Esophagus squamous epithelium (tissue), 5 donors: ENCODE measurements around the gene CCDC50. TPM values are rescaled to one million over a fixed set of nuclear protein-coding genes. Genes with fewer than 3 reads are reported as not detected.

ENCODE experiments used
- DNase-seq: peaks from one replicate; lab custom pipeline; 2025; lab: John Stamatoyannopoulos, UW
- H3K27ac ChIP-seq, 4 donors: fragments of 200-600 bp; sonication (generic); one replicate each; pipeline ENCODE4 v1.5.1; 2016 to 2019; ENCODE audit warnings: mild to moderate bottlenecking in 1 of 4
- H3K27me3 ChIP-seq, 4 donors: fragments of 200-600 bp; sonication (generic); 1 replicate in 3 of 4; 2 replicates in 1 of 4; pipeline versions ENCODE4 v1.5.1 to v1.6.0; 2017 to 2021; ENCODE audit warnings: antibody characterized with exemption in 1 of 4
- H3K36me3 ChIP-seq, 3 donors: fragments of 200-600 bp; sonication (generic); one replicate each; pipeline ENCODE4 v1.5.1; 2016 to 2019
- H3K4me1 ChIP-seq, 3 donors: fragments of 200-600 bp; sonication (generic); one replicate each; pipeline ENCODE4 v1.5.1; 2017 to 2019
- H3K4me3 ChIP-seq, 4 donors: fragments of 200-600 bp; sonication (generic); 1 replicate in 3 of 4; 2 replicates in 1 of 4; pipeline ENCODE4 v1.5.1; 2016 to 2019; ENCODE audit warnings: mild to moderate bottlenecking in 2 of 4, moderate library complexity in 1 of 4
- H3K9me3 ChIP-seq, 3 donors: fragments of 200-600 bp; sonication (generic); one replicate each; pipeline ENCODE4 v1.5.1; 2016 to 2019
- POLR2A ChIP-seq, 4 donors: fragments of 450-650 bp; IDR thresholded peaks; one replicate each; pipeline ENCODE4 v1.6.1; 2017; ENCODE audit warnings: antibody characterized with exemption in 4 of 4, mild to moderate bottlenecking in 4 of 4, moderate library complexity in 3 of 4
- WGBS, 2 donors: methylation state at CpG; one replicate each; pipeline ENCODE4 v1.1.5; 2018; 5-methylcytosine and 5-hydroxymethylcytosine counted together
- intact Hi-C: fragments of 100-400 bp; cut with DNase I; formaldehyde crosslinking; loops from one replicate; pipeline ENCODE4 v1.15.0; 2022
- total RNA-seq, 4 donors: library from RNA; depleted of rRNA; stranded (reverse); fragments of >200 nt; gene quantifications; one replicate each; pipeline ENCODE4 v1.1.0, GENCODE V29; 2016
- TF ChIP-seq, protein P1 (sequence below), 6 experiments: fragments of 450-650 bp in 4 of 6; fragments of 200-600 bp in 2 of 6; sonication (generic) in 2 of 6; IDR thresholded peaks; one replicate each; pipeline ENCODE4 v1.5.1; 2016 to 2019; ENCODE audit warnings: antibody characterized with exemption in 6 of 6, mild to moderate bottlenecking in 4 of 6, moderate library complexity in 4 of 6
- donor health status: DM: yes; HTN: yes; CAD: no.

Gene CCDC50
- total RNA-seq, 4 donors from 2014 or later, result 12.7 to 56.6 (median 30.5) TPM

DNA sequence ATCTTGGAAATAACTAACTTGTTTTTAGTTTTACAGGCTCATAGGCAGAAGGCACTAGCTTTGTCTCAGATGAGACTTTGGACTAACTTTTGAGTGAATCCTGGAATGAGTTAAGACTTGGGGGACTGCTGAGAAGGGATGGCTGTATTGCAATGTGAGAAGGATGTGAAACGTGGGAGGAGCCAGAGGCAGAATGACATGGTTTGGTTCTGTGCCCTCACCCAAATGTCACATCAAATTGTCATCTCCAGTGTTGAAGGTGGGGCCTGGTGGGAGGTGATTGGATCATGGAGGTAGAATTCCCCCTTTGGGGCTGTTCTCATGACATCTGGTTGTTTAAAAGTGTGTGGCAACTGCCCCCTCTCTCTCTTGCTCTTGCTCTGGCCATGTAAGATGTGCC, 28.8 kb upstream of the CCDC50 start:
- H3K36me3 ChIP-seq, result no peaks in the 10 kb centered on the region
- TF ChIP-seq POLR2A (IDR thresholded peaks at IDR 0.05), result no peak
- TF ChIP-seq, protein P1, sequence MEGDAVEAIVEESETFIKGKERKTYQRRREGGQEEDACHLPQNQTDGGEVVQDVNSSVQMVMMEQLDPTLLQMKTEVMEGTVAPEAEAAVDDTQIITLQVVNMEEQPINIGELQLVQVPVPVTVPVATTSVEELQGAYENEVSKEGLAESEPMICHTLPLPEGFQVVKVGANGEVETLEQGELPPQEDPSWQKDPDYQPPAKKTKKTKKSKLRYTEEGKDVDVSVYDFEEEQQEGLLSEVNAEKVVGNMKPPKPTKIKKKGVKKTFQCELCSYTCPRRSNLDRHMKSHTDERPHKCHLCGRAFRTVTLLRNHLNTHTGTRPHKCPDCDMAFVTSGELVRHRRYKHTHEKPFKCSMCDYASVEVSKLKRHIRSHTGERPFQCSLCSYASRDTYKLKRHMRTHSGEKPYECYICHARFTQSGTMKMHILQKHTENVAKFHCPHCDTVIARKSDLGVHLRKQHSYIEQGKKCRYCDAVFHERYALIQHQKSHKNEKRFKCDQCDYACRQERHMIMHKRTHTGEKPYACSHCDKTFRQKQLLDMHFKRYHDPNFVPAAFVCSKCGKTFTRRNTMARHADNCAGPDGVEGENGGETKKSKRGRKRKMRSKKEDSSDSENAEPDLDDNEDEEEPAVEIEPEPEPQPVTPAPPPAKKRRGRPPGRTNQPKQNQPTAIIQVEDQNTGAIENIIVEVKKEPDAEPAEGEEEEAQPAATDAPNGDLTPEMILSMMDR (IDR thresholded peaks at IDR 0.05), result no peak
- DNase-seq, result no peak
- H3K27ac ChIP-seq, result no peak overlapping the region
- intact Hi-C loops, result no loop called here
- H3K4me3 ChIP-seq, result no peak overlapping the region
- H3K4me1 ChIP-seq, result no peaks in the 10 kb centered on the region
- 60 to 100% methylated on average over 1 of the region's 1 CpG for WGBS, 2 donors
- H3K9me3 ChIP-seq, result no peaks in the 10 kb centered on the region
- no peaks in the 10 kb centered on the region for H3K27me3 ChIP-seq

DNA sequence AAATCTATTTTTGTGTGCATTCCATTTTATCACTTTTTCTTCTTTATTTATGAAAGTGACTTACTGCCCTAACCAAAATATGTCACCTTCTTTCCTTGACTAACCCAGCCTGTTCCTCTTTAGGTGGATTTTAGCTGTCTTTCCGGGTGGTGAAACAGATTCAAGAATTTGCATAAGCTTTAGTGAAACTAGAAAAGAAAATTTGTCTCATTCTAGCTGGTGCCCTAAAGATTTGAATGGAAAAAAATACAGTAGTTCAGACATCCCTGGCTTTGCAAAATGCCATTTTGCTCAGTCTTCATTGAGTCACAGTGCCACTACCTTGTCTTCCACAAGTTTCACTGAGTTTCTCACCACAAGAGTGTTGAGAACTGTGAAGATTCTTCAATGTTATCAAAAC, 28.2 kb upstream of the CCDC50 start:
- no peaks in the 10 kb centered on the region for H3K36me3 ChIP-seq
- H3K4me1 ChIP-seq, result no peaks in the 10 kb centered on the region
- WGBS, 2 donors, result 73 to 75% methylated on average over 1 of the region's 1 CpG
- TF ChIP-seq, protein P1 (IDR thresholded peaks at IDR 0.05), result no peak
- no peak for TF ChIP-seq POLR2A (IDR thresholded peaks at IDR 0.05)
- no peak overlapping the region for H3K4me3 ChIP-seq
- no peak overlapping the region for H3K27ac ChIP-seq
- intact Hi-C loops, result no loop called here
- no peaks in the 10 kb centered on the region for H3K9me3 ChIP-seq
- DNase-seq, result no peak
- no peaks in the 10 kb centered on the region for H3K27me3 ChIP-seq

DNA sequence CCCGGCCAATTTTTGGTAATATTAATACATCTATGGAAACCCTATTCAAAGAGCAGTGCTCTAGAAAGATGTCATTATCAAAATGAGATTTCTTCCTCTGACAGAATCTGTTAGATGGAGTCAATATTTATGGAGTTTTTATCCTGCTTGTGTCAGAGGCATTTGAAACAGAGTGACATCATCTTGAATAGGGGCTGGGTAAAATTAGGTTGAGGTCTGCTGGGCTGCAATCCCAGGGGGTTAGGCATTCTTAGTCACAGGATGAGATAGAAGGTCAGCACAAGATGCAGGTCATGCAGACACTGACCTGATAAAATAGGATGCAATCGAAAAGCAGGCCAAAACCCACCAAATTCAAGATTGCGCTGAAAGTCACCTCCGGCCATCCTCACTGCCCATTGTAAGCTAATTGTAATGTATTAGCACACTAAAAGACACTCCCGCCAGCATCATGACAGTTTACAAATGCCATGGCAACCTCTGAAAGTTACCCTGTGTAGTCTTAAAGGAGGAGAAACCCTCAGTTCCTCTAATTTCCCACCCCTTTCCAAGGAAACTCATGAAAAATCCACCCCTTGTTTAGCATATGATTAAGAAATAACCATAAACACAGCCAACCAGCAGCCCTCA, 27.3 kb upstream of the CCDC50 start:
- intact Hi-C loops, result no loop called here
- H3K27me3 ChIP-seq, result no peaks in the 10 kb centered on the region
- no peak overlapping the region for H3K27ac ChIP-seq
- H3K9me3 ChIP-seq, result no peaks in the 10 kb centered on the region
- TF ChIP-seq POLR2A (IDR thresholded peaks at IDR 0.05), result no peak
- TF ChIP-seq, protein P1 (IDR thresholded peaks at IDR 0.05), result no peak
- no peaks in the 10 kb centered on the region for H3K4me1 ChIP-seq
- no peak overlapping the region for H3K4me3 ChIP-seq
- 91 to 93% methylated on average over 4 to 5 of the region's 5 CpGs for WGBS, 2 donors
- H3K36me3 ChIP-seq, result no peaks in the 10 kb centered on the region
- DNase-seq, result no peak

DNA sequence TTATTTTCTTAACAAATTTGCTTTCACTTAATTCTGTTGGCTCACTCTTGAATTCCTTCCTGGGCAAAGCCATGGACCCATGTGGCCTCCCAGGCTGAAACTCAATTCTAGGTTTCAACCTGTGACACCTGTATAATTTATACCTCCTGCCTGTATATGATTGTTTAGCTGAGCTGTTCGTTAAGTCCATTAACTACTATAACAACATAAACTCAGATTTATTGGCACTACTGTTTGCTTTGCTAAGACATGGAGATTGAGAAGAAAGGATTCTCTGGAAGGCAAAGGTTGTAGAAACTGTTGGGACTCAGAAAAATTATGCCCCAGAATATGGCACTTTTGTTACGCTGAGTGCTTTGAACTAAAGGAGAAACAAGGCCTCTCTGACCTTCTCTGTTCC, 26.7 kb upstream of the CCDC50 start:
- intact Hi-C loops, result no loop called here
- no peaks in the 10 kb centered on the region for H3K9me3 ChIP-seq
- H3K36me3 ChIP-seq, result no peaks in the 10 kb centered on the region
- TF ChIP-seq POLR2A (IDR thresholded peaks at IDR 0.05), result no peak
- TF ChIP-seq, protein P1 (IDR thresholded peaks at IDR 0.05), result no peak
- no peak overlapping the region for H3K27ac ChIP-seq
- no peak overlapping the region for H3K4me3 ChIP-seq
- DNase-seq, result no peak
- H3K27me3 ChIP-seq, result no peaks in the 10 kb centered on the region
- no peaks in the 10 kb centered on the region for H3K4me1 ChIP-seq
- WGBS, 2 donors, result 70 to 79% methylated on average over 2 of the region's 2 CpGs

DNA sequence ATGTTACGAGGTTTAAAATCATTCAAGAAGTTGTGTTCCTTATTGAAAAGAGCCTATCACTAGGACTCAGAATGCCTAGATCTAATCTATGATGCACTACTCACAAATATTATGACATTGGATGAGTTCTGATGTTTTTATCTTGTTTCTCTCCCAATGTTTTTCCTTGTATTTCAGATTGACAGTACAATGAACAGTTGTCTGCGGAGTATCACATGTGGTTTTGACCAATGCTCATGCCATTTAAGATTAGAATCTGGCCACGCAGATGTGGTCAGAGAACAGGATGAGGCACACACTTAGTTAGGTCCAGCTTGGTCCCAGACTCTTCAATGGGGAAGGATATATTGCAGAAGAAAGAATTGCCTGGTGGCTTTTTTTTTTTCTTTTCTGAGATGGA, 25.6 kb upstream of the CCDC50 start:
- H3K36me3 ChIP-seq, result no peaks in the 10 kb centered on the region
- no peaks in the 10 kb centered on the region for H3K4me1 ChIP-seq
- 76 to 84% methylated on average over 3 of the region's 3 CpGs for WGBS, 2 donors
- no peak overlapping the region for H3K4me3 ChIP-seq
- TF ChIP-seq, protein P1 (IDR thresholded peaks at IDR 0.05), result no peak
- TF ChIP-seq POLR2A (IDR thresholded peaks at IDR 0.05), result no peak
- no peaks in the 10 kb centered on the region for H3K27me3 ChIP-seq
- no peak overlapping the region for H3K27ac ChIP-seq
- intact Hi-C loops, result no loop called here
- no peak for DNase-seq
- H3K9me3 ChIP-seq, result no peaks in the 10 kb centered on the region
